Stimulated activated naive CD8-positive, alpha-beta T cell treated with anti-CD3 and anti-CD28 coated beads, Interleukin-15, amount 100 ng/mL, for 72 hours (primary cell): Measurements from ENCODE around the gene EIF3J.

Experiments
- ATAC-seq: fragments of 150-1000 bp; cut with Tn5 transposase; 2 replicates; pipeline ENCODE4 v1.10.0; 2021; ENCODE audit warnings: mild to moderate bottlenecking, moderate library complexity
- DNase-seq, 2 donors: peaks; one replicate each; pipeline ENCODE4 v3.0.0; 2021 to 2022
- H3K27ac Mint-ChIP-seq, 2 donors: one replicate each; pipeline ENCODE4 v1.8.0; 2022; ENCODE audit warnings: mild to moderate bottlenecking in 2 of 2, mixed read lengths in 2 of 2, moderate library complexity in 2 of 2
- H3K27me3 Mint-ChIP-seq: one replicate; pipeline ENCODE4 v1.8.0; 2022; ENCODE audit warnings: mixed read lengths
- H3K4me1 Mint-ChIP-seq: one replicate; pipeline ENCODE4 v1.8.0; 2022; ENCODE audit warnings: mild to moderate bottlenecking, mixed read lengths
- H3K4me3 Mint-ChIP-seq, 2 donors: one replicate each; pipeline ENCODE4 v1.8.0; 2022; ENCODE audit warnings: mild to moderate bottlenecking in 2 of 2, mixed read lengths in 2 of 2, moderate library complexity in 1 of 2
- H3K9me3 Mint-ChIP-seq, 2 donors: one replicate each; pipeline ENCODE4 v1.8.0; 2022; ENCODE audit warnings: mixed read lengths in 2 of 2

Gene EIF3J

GRCh38 chr15:44596511-44597010 lies 59.6 kb downstream of the EIF3J start:
- DNase-seq (peak in 1 of 2 donors; percentile 15), ATAC-seq (peak; percentile 83)
- H3K27ac Mint-ChIP-seq: no peak overlapping the region
- H3K9me3 Mint-ChIP-seq: no peaks in the 10 kb centered on the region
- H3K27me3 Mint-ChIP-seq: no peaks in the 10 kb centered on the region
- H3K4me3 Mint-ChIP-seq: peak overlapping the region in 1 of 2 donors; percentile 50
- H3K4me1 Mint-ChIP-seq: peaks cover 37% of the 10 kb centered on the region

DNA sequence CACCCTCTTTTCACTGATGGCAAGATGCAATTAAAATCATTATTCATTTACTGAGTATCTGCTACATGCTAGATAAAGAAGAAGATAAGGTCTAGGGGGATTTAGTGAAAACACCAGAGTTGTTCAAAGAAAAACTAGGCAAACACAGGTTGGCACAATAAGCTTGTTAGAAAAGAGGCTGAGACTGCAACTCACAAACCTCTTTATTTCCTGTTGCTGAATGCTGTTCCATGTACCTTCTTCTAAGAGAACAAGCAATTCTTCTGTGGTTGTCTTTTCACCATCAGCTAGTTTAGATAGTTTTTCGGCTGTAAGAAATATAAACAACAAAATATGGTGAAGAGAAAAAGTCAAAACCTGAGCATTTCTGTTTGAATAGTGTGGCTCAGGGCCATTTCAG lies 61.1 kb downstream of the EIF3J start:
- Mint-ChIP-seq H3K4me1 (peaks cover 37% of the 10 kb centered on the region), H3K27me3 (no peaks in the 10 kb centered on the region), H3K27ac (no peak overlapping the region), H3K9me3 (no peaks in the 10 kb centered on the region), H3K4me3 (no peak overlapping the region)
- DNase-seq: no peak
- no peak for ATAC-seq

DNA sequence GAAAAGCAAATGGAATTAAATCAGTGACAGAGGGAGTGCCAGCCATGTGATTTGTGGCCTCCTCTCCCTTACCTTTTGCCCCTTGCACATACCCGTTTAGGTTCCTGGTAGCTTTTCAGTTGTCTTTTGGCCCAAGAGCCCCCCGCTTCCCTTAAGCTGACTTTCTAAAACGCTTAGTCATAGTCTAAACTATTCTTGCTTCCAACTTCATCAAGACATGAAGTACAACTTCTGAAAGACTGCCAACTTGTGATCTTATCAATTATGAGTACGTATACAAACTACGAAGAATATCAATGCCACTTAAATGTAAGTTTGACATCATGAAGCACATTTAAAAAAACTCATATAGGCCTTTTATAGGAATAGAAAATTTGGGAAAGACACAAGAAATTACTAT lies 61.9 kb downstream of the EIF3J start:
- Mint-ChIP-seq H3K9me3 (no peaks in the 10 kb centered on the region), H3K27ac (no peak overlapping the region), H3K4me1 (peaks cover 37% of the 10 kb centered on the region), H3K4me3 (no peak overlapping the region), H3K27me3 (no peaks in the 10 kb centered on the region)
- DNase-seq: no peak
- no peak for ATAC-seq

- DNase-seq (no peak), ATAC-seq (no peak)
- H3K4me1 Mint-ChIP-seq: peaks cover 11% of the 10 kb centered on the region
- H3K27me3 Mint-ChIP-seq: no peaks in the 10 kb centered on the region
- no peak overlapping the region for H3K4me3 Mint-ChIP-seq
- no peaks in the 10 kb centered on the region for H3K9me3 Mint-ChIP-seq
- peak overlapping the region; percentile 13 to 29 for H3K27ac Mint-ChIP-seq
Measured at GRCh38 chr15:44603126-44603525, 66.2 kb downstream of the EIF3J start.

DNA sequence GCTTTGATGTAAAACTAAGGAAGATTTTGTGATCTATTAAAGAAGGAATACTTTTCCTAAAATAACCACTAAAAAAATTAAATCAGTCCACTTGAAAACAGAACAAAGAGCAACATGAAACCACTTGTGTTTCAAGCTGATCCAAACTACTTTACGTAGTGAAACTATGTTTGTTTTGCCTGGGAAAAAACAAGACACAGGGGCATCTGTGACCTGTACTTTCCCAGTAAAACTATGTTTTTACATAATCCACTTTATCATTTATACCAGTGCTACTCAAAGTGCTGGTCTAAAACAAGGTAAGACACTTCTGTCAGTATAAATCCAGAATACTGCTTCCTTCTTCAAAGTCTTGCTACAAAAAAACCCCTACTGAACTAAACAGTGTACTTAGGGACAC lies 69.8 kb downstream of the EIF3J start:
- no peak for DNase-seq
- Mint-ChIP-seq H3K4me3 (no peak overlapping the region), H3K4me1 (no peaks in the 10 kb centered on the region), H3K27ac (no peak overlapping the region), H3K27me3 (no peaks in the 10 kb centered on the region), H3K9me3 (no peaks in the 10 kb centered on the region)
- ATAC-seq: no peak
